DND-41 (cell line): ENCODE measurements around the gene ERCC4.
"Not testable (repeated sequence)": the region's sequence is repeated elsewhere in the genome, so short reads cannot be mapped to it uniquely, and the experiment has no call there.

Experiments used
- ATAC-seq: fragments of 200-7000 bp; cut with Tn5 transposase; 3 replicates; pipeline ENCODE4 v1.9.1; 2021; ENCODE audit warnings: low read depth; ENCODE audit not compliant: insufficient read depth
- DNase-seq: peaks from one replicate; pipeline ENCODE4 v3.0.0-alpha.2; 2020
- H2AFZ ChIP-seq: 2 replicates; pipeline ENCODE4 v1.6.0; 2012; ENCODE audit warnings: low read depth, low read length
- H3K27ac ChIP-seq: 2 replicates; pipeline ENCODE4 v1.5.1; 2012; ENCODE audit warnings: low read length, inconsistent platforms
- H3K27me3 ChIP-seq: fragments of 200-600 bp; sonication (generic); 2 replicates; pipeline ENCODE4 v1.6.0; 2012; ENCODE audit warnings: low read length, mild to moderate bottlenecking, inconsistent platforms; ENCODE audit not compliant: insufficient read depth, poor library complexity
- H3K36me3 ChIP-seq: 2 replicates; pipeline ENCODE4 v1.5.1; 2012; ENCODE audit warnings: low read length, inconsistent platforms; ENCODE audit not compliant: insufficient read depth
- H3K4me1 ChIP-seq: 2 replicates; pipeline ENCODE4 v1.5.1; 2012; ENCODE audit warnings: mild to moderate bottlenecking, low read length; ENCODE audit not compliant: insufficient read depth
- H3K4me2 ChIP-seq: 2 replicates; pipeline ENCODE4 v1.6.0; 2012; ENCODE audit warnings: mild to moderate bottlenecking, moderate library complexity, low read length, inconsistent platforms; ENCODE audit not compliant: insufficient read depth
- H3K4me3 ChIP-seq, 2 experiments: fragments of 200-600 bp in 1 of 2; shearing (Covaris generic) in 1 of 2; 2 replicates each; pipeline ENCODE4 v1.5.1; 2012 to 2016; ENCODE audit warnings: inconsistent platforms in 2 of 2, low read length in 2 of 2, mild to moderate bottlenecking in 2 of 2, low read depth in 1 of 2, moderate library complexity in 1 of 2
- H3K79me2 ChIP-seq: 2 replicates; pipeline ENCODE4 v1.6.0; 2012; ENCODE audit warnings: low read length, inconsistent platforms; ENCODE audit not compliant: insufficient read depth
- H3K9ac ChIP-seq: 2 replicates; pipeline ENCODE4 v1.6.0; 2012; ENCODE audit warnings: low read depth, mild to moderate bottlenecking, inconsistent platforms, low read length, moderate library complexity
- H3K9me3 ChIP-seq: 2 replicates; pipeline ENCODE4 v1.5.1; 2012; ENCODE audit warnings: low read length, moderate library complexity, mild to moderate bottlenecking, inconsistent platforms; ENCODE audit not compliant: insufficient read depth, severe bottlenecking
- H4K20me1 ChIP-seq: 2 replicates; pipeline ENCODE4 v1.6.0; 2012; ENCODE audit warnings: low read length; ENCODE audit not compliant: insufficient read depth
- CTCF ChIP-seq: IDR thresholded peaks from 2 replicates; pipeline ENCODE4 v1.5.1; 2012; ENCODE audit warnings: borderline replicate concordance, low read length, moderate library complexity, mild to moderate bottlenecking; ENCODE audit not compliant: poor library complexity, severe bottlenecking; ENCODE audit errors: extremely low read depth
- EZH2 ChIP-seq: IDR thresholded peaks from 3 replicates; pipeline ENCODE4 v1.6.1; 2012; ENCODE audit warnings: borderline replicate concordance, low read depth, mild to moderate bottlenecking, moderate library complexity, low read length, inconsistent platforms; ENCODE audit not compliant: severe bottlenecking

Gene ERCC4

GRCh38 chr16:13904822-13905221 lies 15.1 kb upstream of the ERCC4 start:
- H3K4me3 ChIP-seq, H3K9me3 ChIP-seq, H4K20me1 ChIP-seq, ATAC-seq, DNase-seq, H3K27ac ChIP-seq, H2AFZ ChIP-seq, H3K36me3 ChIP-seq, H3K4me1 ChIP-seq, H3K4me2 ChIP-seq, H3K79me2 ChIP-seq, H3K27me3 ChIP-seq, H3K9ac ChIP-seq: not testable (repeated sequence)
- TF ChIP-seq CTCF: peak; percentile 36

- DNase-seq (no peak), ATAC-seq (peak; percentile 24; the same call in 1 of the 3 replicates)
- no peaks in the 10 kb centered on the region for H3K9me3 ChIP-seq
- H3K4me1 ChIP-seq: no peaks in the 10 kb centered on the region
- no peak for TF ChIP-seq EZH2
- no peak overlapping the region for H3K27ac ChIP-seq
- H2AFZ ChIP-seq: no peak overlapping the region; the same call in 1 of the 2 replicates
- no peaks in the 10 kb centered on the region for H3K36me3 ChIP-seq
- H3K27me3 ChIP-seq: no peaks in the 10 kb centered on the region
- H3K79me2 ChIP-seq: no peaks in the 10 kb centered on the region
- no peak overlapping the region for H3K4me2 ChIP-seq
- no peak overlapping the region for H3K4me3 ChIP-seq
- H3K9ac ChIP-seq: no peak overlapping the region
- H4K20me1 ChIP-seq: no peaks in the 10 kb centered on the region
These were observed 13.5 kb upstream of the ERCC4 start for GRCh38 chr16:13906168-13907089.

- Histone ChIP-seq H3K4me2 (no peak overlapping the region), H4K20me1 (no peaks in the 10 kb centered on the region), H3K4me3 (no peak overlapping the region), H2AFZ (no peak overlapping the region), H3K36me3 (no peaks in the 10 kb centered on the region), H3K9ac (no peak overlapping the region), H3K27ac (no peak overlapping the region), H3K79me2 (no peaks in the 10 kb centered on the region), H3K4me1 (no peaks in the 10 kb centered on the region), H3K9me3 (peaks cover 5% of the 10 kb centered on the region), H3K27me3 (no peaks in the 10 kb centered on the region)
- no peak for DNase-seq
- ATAC-seq: no peak
- TF ChIP-seq CTCF (no peak), EZH2 (no peak)
These were observed 12.5 kb upstream of the ERCC4 start for GRCh38 chr16:13907431-13907830.

- ATAC-seq: no peak
These were observed 10.9 kb upstream of the ERCC4 start for GRCh38 chr16:13909069-13909468.

More at GRCh38 chr16:13909069-13909468, 10.9 kb upstream of the ERCC4 start:
- Histone ChIP-seq H2AFZ (no peak overlapping the region), H3K79me2 (no peaks in the 10 kb centered on the region), H3K27me3 (peaks cover 3% of the 10 kb centered on the region), H3K36me3 (no peaks in the 10 kb centered on the region), H3K4me1 (no peaks in the 10 kb centered on the region), H3K9ac (no peak overlapping the region), H3K27ac (no peak overlapping the region), H3K9me3 (peaks cover 5% of the 10 kb centered on the region), H3K4me3 (no peak overlapping the region), H3K4me2 (no peak overlapping the region), H4K20me1 (no peaks in the 10 kb centered on the region)
- no peak for TF ChIP-seq EZH2
- TF ChIP-seq CTCF: no peak
- no peak for DNase-seq
